Measurements from ENCODE around the gene PARP12. TPM values are rescaled to one million over a fixed set of nuclear protein-coding genes. Genes with fewer than 3 reads are reported as not detected.

The PARP12 gene
- total RNA-seq, 1 donor from 2014 or later = 14.5 TPM

DNA sequence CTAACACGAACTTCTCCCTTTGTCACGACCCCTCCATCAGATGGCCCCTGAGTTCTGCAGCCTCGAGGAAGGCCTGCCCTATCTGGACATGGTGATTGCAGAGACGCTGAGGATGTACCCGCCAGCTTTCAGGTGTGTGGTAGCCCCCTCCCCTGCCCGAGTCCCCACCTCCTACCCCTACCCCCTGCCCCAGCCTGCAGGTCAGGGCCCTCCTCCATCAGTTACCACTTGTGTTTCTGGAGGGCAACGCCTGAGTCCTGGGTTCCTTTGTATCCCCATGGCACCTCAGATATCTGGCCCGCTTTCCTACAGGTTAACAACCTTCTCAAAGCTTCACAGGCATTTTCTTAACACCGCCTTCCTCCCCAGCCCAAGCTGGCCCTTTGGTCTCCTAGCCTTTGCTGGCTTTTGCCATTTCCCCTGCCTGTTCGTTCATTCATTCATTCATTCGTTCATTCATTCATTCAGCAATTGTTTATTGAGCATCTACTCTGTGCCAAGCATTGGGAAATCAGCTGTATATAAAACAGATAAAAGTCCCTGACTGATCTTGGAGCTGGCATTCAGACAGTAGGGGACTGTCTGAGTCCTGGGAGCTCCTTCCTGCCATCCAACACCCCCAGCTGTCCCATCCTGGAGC, 55.6 kb downstream of the PARP12 start:
- Mint-ChIP-seq H3K4me3 (ENCODE audit: unreplicated experiment) (no peak overlapping the region), H3K27ac (ENCODE audit: unreplicated experiment) (no peak overlapping the region), H3K36me3 (ENCODE audit: low read depth, unreplicated experiment) (no peaks in the 10 kb centered on the region), H3K9me3 (ENCODE audit: unreplicated experiment) (no peaks in the 10 kb centered on the region), H3K4me1 (ENCODE audit: unreplicated experiment) (peaks cover 8% of the 10 kb centered on the region), H3K27me3 (ENCODE audit: unreplicated experiment) (peaks cover 5% of the 10 kb centered on the region)
- TF ChIP-seq, protein P1, sequence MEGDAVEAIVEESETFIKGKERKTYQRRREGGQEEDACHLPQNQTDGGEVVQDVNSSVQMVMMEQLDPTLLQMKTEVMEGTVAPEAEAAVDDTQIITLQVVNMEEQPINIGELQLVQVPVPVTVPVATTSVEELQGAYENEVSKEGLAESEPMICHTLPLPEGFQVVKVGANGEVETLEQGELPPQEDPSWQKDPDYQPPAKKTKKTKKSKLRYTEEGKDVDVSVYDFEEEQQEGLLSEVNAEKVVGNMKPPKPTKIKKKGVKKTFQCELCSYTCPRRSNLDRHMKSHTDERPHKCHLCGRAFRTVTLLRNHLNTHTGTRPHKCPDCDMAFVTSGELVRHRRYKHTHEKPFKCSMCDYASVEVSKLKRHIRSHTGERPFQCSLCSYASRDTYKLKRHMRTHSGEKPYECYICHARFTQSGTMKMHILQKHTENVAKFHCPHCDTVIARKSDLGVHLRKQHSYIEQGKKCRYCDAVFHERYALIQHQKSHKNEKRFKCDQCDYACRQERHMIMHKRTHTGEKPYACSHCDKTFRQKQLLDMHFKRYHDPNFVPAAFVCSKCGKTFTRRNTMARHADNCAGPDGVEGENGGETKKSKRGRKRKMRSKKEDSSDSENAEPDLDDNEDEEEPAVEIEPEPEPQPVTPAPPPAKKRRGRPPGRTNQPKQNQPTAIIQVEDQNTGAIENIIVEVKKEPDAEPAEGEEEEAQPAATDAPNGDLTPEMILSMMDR (IDR thresholded peaks at IDR 0.05; ENCODE audit: unreplicated experiment) = no peak
- no peak for DNase-seq (ENCODE audit: low spot score)

DNA sequence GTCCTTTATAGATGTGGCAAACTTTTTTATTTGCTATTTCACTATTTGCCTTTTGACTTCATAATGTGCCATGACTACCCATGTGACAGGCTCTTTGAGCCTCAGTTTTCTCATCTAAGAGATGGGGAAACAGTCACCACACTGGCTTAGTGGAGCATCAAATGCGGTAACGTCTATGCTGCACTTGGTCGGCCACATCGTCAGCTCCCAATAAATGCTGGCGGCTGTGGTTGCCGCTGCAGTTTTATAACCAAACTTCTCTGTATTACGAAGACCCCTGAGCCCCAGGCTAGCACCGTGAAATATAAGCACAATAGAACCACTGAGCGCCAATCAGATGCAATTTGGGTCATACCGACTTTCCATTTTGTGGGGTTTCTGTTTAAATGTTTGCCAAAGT, 56.2 kb downstream of the PARP12 start:
- DNase-seq (ENCODE audit: low spot score) = no peak
- Mint-ChIP-seq H3K27ac (ENCODE audit: unreplicated experiment) (no peak overlapping the region), H3K4me3 (ENCODE audit: unreplicated experiment) (no peak overlapping the region), H3K4me1 (ENCODE audit: unreplicated experiment) (peaks cover 3% of the 10 kb centered on the region), H3K9me3 (ENCODE audit: unreplicated experiment) (no peaks in the 10 kb centered on the region), H3K27me3 (ENCODE audit: unreplicated experiment) (peaks cover 5% of the 10 kb centered on the region), H3K36me3 (ENCODE audit: low read depth, unreplicated experiment) (no peaks in the 10 kb centered on the region)
- TF ChIP-seq, protein P1 (IDR thresholded peaks at IDR 0.05; ENCODE audit: unreplicated experiment) = no peak

DNA sequence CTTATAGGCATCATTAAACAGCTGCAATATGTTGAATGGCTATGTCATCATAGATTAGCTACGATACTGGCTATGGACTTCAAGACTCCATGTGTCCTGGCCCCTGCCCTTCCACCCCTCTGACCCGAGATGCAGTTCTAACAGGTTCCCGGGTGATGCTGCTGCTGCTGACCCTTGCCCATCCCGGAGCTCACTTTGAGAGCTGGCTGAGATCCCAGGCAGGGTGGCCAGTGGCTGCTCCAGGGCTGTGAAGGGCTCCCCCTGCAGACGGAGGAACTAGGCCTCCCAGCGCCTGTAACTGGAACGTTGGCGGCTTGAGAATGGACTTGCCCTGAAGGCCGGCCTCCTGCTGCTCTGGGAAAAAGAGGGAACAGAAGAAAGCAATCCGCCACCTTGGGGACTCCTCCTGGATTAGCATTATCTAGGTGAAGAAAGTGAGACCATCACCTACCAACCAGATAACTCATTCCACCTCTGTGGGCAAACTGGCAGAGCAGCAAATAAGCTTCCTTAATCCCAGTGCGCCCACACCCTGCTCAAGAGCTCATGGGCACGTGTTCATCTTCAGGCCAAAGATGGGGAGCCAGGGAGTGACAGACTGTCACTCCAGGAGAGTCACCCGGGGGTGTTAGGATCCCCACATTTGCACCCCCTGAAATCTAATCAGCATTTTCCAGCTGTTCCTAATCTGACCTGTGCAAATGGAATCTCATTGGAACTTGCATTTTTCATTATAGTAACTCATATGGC, 56.8 kb downstream of the PARP12 start:
- no peak overlapping the region for H3K4me3 Mint-ChIP-seq (ENCODE audit: unreplicated experiment)
- DNase-seq (ENCODE audit: low spot score) = peak; percentile 77
- H3K36me3 Mint-ChIP-seq (ENCODE audit: low read depth, unreplicated experiment) = no peaks in the 10 kb centered on the region
- H3K4me1 Mint-ChIP-seq (ENCODE audit: unreplicated experiment) = no peaks in the 10 kb centered on the region
- TF ChIP-seq, protein P1 (IDR thresholded peaks at IDR 0.05; ENCODE audit: unreplicated experiment) = no peak
- no peak overlapping the region for H3K27ac Mint-ChIP-seq (ENCODE audit: unreplicated experiment)
- H3K9me3 Mint-ChIP-seq (ENCODE audit: unreplicated experiment) = no peaks in the 10 kb centered on the region
- H3K27me3 Mint-ChIP-seq (ENCODE audit: unreplicated experiment) = peaks cover 5% of the 10 kb centered on the region

DNA sequence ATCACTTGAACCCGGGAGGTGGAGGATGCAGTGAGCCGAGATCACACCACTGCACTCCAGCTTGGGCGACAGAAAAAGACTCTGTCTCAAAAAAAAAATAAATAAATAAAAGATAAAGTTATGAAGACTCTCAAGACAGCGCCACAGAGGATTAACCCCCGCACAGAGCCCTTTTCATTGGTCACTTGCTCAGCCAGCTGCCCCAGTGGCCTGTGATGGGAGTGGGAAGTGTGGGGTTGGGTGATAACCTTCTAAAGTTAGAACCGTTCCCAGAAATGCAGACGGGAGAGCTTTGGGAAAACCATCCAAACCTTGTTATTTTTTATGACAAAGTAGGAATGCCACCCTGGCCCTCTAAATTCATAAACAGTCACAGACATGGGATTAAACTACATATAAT, 57.4 kb downstream of the PARP12 start:
- H3K4me3 Mint-ChIP-seq (ENCODE audit: unreplicated experiment) = no peak overlapping the region
- TF ChIP-seq, protein P1 (IDR thresholded peaks at IDR 0.05; ENCODE audit: unreplicated experiment) = no peak

DNA sequence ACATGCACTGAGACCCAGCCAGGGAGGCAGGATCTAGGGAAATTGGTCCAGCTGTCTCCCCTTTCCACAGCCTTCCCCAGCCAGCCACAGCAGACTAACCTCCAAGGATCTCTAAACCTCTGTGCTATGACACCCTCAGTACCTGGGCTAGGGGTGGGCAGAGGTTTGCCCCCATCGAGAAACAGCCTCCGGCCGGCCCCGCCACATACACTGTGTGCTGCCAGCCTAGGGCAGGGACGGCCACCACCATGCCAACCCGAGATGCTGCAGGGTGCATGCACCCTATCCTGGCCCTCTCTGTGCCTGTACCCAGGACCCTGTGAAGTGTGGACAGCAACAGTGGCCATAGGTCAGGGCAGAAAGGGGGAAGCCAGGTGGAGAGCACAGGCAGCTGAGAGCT, 58.1 kb downstream of the PARP12 start:
- Mint-ChIP-seq H3K27ac (ENCODE audit: unreplicated experiment) (no peak overlapping the region), H3K27me3 (ENCODE audit: unreplicated experiment) (peaks cover 5% of the 10 kb centered on the region), H3K9me3 (ENCODE audit: unreplicated experiment) (no peaks in the 10 kb centered on the region), H3K4me1 (ENCODE audit: unreplicated experiment) (no peaks in the 10 kb centered on the region), H3K36me3 (ENCODE audit: low read depth, unreplicated experiment) (no peaks in the 10 kb centered on the region), H3K4me3 (ENCODE audit: unreplicated experiment) (no peak overlapping the region)
- no peak for DNase-seq (ENCODE audit: low spot score)
- TF ChIP-seq, protein P1 (IDR thresholded peaks at IDR 0.05; ENCODE audit: unreplicated experiment) = no peak

More for the DNA sequence above, 57.4 kb downstream of the PARP12 start:
- Mint-ChIP-seq H3K9me3 (ENCODE audit: unreplicated experiment) (no peaks in the 10 kb centered on the region), H3K27ac (ENCODE audit: unreplicated experiment) (no peak overlapping the region), H3K27me3 (ENCODE audit: unreplicated experiment) (peaks cover 5% of the 10 kb centered on the region), H3K4me1 (ENCODE audit: unreplicated experiment) (no peaks in the 10 kb centered on the region), H3K36me3 (ENCODE audit: low read depth, unreplicated experiment) (no peaks in the 10 kb centered on the region)
- no peak for DNase-seq (ENCODE audit: low spot score)
